GM20000 (cell line): ENCODE results near the gene ZNF708.
"Not testable (repeated sequence)": the region's sequence is repeated elsewhere in the genome, so short reads cannot be mapped to it uniquely, and the experiment has no call there.

ENCODE experiments used
- DNase-seq: peaks from one replicate; pipeline ENCODE4 v3.0.0; 2012; ENCODE audit warnings: low spot score
- TF ChIP-seq, protein P1 (sequence below): IDR thresholded peaks from 2 replicates; pipeline ENCODE4 v1.5.1; 2012; ENCODE audit warnings: mild to moderate bottlenecking, control low read depth; ENCODE audit errors: extremely low read depth, missing control alignments

The ZNF708 gene

GRCh38 chr19:21308773-21309172, 20.4 kb downstream of the ZNF708 start:
- TF ChIP-seq, protein P1, sequence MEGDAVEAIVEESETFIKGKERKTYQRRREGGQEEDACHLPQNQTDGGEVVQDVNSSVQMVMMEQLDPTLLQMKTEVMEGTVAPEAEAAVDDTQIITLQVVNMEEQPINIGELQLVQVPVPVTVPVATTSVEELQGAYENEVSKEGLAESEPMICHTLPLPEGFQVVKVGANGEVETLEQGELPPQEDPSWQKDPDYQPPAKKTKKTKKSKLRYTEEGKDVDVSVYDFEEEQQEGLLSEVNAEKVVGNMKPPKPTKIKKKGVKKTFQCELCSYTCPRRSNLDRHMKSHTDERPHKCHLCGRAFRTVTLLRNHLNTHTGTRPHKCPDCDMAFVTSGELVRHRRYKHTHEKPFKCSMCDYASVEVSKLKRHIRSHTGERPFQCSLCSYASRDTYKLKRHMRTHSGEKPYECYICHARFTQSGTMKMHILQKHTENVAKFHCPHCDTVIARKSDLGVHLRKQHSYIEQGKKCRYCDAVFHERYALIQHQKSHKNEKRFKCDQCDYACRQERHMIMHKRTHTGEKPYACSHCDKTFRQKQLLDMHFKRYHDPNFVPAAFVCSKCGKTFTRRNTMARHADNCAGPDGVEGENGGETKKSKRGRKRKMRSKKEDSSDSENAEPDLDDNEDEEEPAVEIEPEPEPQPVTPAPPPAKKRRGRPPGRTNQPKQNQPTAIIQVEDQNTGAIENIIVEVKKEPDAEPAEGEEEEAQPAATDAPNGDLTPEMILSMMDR, result no peak
- no peak for DNase-seq

DNA sequence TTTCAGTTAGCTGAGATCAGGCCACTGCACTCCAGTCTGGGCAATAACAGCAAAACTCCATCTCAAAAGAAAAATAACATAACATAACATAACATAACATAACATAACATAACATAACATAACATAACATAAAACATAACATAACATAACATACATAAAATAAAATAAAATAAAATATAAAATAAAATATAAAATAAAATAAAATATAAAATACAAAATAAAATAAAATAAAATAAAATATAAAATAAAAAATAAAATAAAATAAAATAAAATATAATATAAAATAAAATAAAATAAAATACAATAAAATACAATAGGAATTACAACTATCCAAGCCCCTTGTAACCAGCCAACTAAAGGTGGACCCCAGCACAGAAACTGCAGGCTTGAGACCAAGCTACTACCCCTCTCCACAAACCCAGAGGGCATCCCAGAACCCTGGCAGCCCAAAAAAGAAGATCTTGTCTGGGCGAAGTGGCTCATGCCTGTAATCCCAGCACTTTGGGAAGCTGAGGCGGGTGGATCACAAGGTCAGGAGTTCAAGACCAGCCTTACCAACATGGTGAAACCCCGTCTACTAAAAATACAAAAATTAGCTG, 22.2 kb downstream of the ZNF708 start:
- not testable (repeated sequence) for DNase-seq

DNA sequence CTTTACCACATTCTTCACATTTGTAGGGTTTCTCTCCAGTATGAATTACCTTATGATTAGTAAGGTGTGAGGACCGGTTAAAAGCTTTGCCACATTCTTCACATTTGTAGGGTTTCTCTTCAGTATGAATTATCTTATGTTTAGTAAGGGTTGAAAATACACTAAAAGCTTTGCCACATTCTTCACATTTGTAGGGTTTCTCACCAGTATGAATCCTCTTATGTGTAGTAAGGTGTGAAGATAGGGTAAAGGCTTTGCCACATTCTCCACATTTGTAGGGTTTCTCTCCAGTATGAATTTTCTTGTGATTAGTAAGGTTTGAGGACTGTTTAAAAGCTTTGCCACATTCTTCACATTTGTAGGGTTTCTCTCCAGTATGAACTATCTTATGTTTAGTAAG, 35.4 kb downstream of the ZNF708 start:
- DNase-seq, result not testable (repeated sequence)

- no peak for DNase-seq
Measured at GRCh38 chr19:21269813-21270212, 59.4 kb downstream of the ZNF708 start.

DNA sequence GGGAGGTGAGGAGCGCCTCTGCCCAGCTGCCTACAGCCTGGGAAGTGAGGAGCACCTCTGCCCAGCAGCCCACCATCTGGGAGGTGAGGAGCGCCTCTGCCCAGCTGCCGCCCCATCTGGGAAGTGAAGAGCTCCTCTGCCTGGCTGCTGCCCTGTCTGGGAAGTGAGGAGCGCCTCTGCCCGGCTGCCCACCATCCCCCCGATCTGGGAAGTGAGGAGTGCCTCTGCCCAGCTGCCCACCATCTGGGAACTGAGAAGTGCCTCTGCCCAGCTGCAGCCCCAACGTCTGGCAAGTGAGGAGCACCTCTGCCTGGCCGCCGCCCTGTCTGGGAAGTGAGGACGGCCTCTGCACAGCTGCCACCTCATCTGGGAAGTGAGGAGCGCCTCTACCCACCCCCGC, 64.3 kb downstream of the ZNF708 start:
- DNase-seq, result no peak
- TF ChIP-seq, protein P1, result no peak

More at GRCh38 chr19:21269813-21270212, 59.4 kb downstream of the ZNF708 start:
- TF ChIP-seq, protein P1, result no peak

- DNase-seq, result no peak
- TF ChIP-seq, protein P1, result no peak
Measured at GRCh38 chr19:21264416-21264815, 64.8 kb downstream of the ZNF708 start.

DNA sequence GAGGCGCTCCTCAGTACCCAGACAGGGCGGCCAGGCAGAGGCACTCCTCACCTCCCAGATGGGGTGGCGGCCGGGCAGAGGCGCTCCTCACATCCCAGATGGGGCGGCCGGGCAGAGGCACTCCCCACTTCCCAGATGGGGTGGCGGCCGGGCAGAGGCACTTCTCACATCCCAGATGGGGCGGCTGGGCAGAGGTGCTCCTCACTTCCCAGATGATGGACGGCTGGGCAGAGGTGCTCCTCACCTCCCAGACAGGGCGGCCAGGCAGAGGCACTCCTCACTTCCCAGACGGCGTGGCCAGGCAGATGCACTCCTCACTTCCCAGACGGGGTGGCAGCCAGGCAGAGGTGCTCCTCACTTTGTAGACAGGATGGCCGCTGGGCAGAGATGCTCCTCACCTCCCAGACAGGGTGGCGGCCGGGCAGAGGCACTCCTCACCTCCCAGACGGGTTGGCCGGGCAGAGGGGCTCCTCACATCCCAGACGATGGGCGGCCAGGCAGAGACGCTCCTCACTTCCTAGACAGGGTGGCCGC, 68.3 kb downstream of the ZNF708 start:
- DNase-seq, result not testable (repeated sequence)

GRCh38 chr19:21260164-21260847, 68.9 kb downstream of the ZNF708 start:
- TF ChIP-seq, protein P1, result no peak
- no peak for DNase-seq

DNA sequence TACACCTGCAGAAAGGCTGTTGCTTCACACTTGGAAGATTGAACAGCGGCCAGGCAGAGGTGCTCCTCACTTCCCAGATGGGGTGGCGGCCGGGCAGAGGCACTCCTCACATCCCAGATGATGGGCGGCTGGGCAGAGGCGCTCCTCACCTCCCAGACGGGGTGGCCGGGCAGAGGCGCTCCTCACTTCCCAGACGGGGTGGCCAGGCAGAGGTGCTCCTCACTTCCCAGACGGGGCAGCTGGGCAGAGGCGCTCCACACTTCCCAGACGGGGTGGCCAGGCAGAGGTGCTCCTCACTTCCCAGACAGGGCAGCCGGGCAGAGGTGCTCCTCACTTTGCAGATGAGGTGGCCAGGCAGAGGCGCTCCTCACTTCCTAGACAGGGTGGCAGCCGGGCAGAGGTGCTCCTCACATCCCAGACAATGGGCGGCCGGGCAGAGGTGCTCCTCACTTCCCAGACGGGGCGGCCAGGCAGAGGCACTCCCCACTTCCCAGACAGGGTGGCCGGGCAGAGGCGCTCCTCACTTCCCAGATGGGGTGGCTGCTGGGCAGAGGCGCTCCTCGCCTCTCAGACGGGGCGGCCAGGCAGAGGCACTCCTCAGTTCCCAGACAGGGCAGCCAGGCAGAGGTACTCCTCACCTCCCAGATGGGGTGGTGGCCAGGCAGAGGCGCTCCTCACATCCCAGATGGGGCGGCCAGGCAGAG, 69.6 kb downstream of the ZNF708 start:
- DNase-seq, result not testable (repeated sequence)
